Activated CD8-positive, alpha-beta T cell treated with anti-CD3 and anti-CD28 coated beads for 36 hours (primary cell): ENCODE data around the gene LIPG. TPM values are rescaled to one million over a fixed set of nuclear protein-coding genes. Genes with fewer than 3 reads are reported as not detected.

ENCODE experiments used
- ATAC-seq: fragments of 200-7000 bp; cut with Tn5 transposase; one replicate; pipeline ENCODE4 v1.10.0; 2021; ENCODE audit warnings: mild to moderate bottlenecking, moderate library complexity
- CTCF ChIA-PET: fragments of 350-600 bp; sonication (Branson Sonifier 250); formaldehyde crosslinking; loops from one replicate; lab custom pipeline; 2021; ENCODE audit warnings: antibody characterized with exemption; lab: Charles Lee
- POLR2A ChIA-PET: fragments of 350-600 bp; sonication (Branson Sonifier 250); formaldehyde crosslinking; loops from one replicate; lab custom pipeline; 2021; ENCODE audit warnings: antibody characterized with exemption; lab: Charles Lee
- DNase-seq: peaks from one replicate; pipeline ENCODE4 v3.0.0-alpha.2; 2020
- H3K27ac Mint-ChIP-seq: one replicate; pipeline ENCODE4 v1.8.0; 2021; ENCODE audit warnings: mild to moderate bottlenecking, mixed read lengths
- H3K27me3 Mint-ChIP-seq: one replicate; pipeline ENCODE4 v1.8.0; 2021; ENCODE audit warnings: mixed read lengths
- H3K36me3 Mint-ChIP-seq: one replicate; pipeline ENCODE4 v1.8.0; 2021; ENCODE audit warnings: low read depth, mixed read lengths
- H3K4me1 Mint-ChIP-seq: one replicate; pipeline ENCODE4 v1.8.0; 2021; ENCODE audit warnings: low read depth, mixed read lengths
- H3K4me3 Mint-ChIP-seq: one replicate; pipeline ENCODE4 v1.8.0; 2021; ENCODE audit warnings: mild to moderate bottlenecking, moderate library complexity, mixed read lengths
- H3K9me3 Mint-ChIP-seq: one replicate; pipeline ENCODE4 v1.8.0; 2021; ENCODE audit warnings: mixed read lengths
- CTCF ChIP-seq: fragments of 200-600 bp; IDR thresholded peaks from one replicate; pipeline ENCODE4 v1.8.0; 2022; ENCODE audit warnings: antibody characterized with exemption, mild to moderate bottlenecking
- intact Hi-C: fragments of 100-400 bp; cut with micrococcal nuclease; formaldehyde crosslinking; loops from one replicate; pipeline ENCODE4 v1.10.0; 2022
- total RNA-seq, 2 experiments: library from RNA; stranded (reverse); gene quantifications; one replicate each; pipeline ENCODE4 v1.2.3, GENCODE V29; 2021

Gene LIPG
- total RNA-seq, 2 experiments from 2014 or later, result 0.18 to 0.27 TPM

- peaks cover 5% of the 10 kb centered on the region for H3K27me3 Mint-ChIP-seq
- CTCF ChIA-PET, result interaction anchor here (0.8 to 0.9 kb wide), 3 partner anchors 21 to 39 kb away, joined by 3 read pairs; no protein-coding TSS in a partner anchor
- no peak overlapping the region for H3K27ac Mint-ChIP-seq
- H3K4me3 Mint-ChIP-seq, result no peak overlapping the region
- no peaks in the 10 kb centered on the region for H3K4me1 Mint-ChIP-seq
- POLR2A ChIA-PET, result no interaction called here
- DNase-seq, result no peak
- intact Hi-C loops, result no loop called here
- TF ChIP-seq CTCF, result no peak
- no peaks in the 10 kb centered on the region for H3K36me3 Mint-ChIP-seq
- no peak for ATAC-seq
- H3K9me3 Mint-ChIP-seq, result peaks cover 6% of the 10 kb centered on the region
Observed at GRCh38 chr18:49531678-49532153, 30.1 kb upstream of the LIPG start.

- ATAC-seq, result no peak
- intact Hi-C loops, result no loop called here
- Mint-ChIP-seq H3K4me1 (no peaks in the 10 kb centered on the region), H3K4me3 (no peak overlapping the region), H3K27me3 (peaks cover 1% of the 10 kb centered on the region), H3K27ac (no peak overlapping the region), H3K36me3 (no peaks in the 10 kb centered on the region), H3K9me3 (peaks cover 6% of the 10 kb centered on the region)
- POLR2A ChIA-PET, result no interaction called here
- no peak for DNase-seq
- TF ChIP-seq CTCF, result no peak
- CTCF ChIA-PET, result interaction anchor here (0.8 kb wide), 1 partner anchor 11 kb away, joined by 3 read pairs; no protein-coding TSS in a partner anchor
Observed at GRCh38 chr18:49534846-49535601, 26.8 kb upstream of the LIPG start.

DNA sequence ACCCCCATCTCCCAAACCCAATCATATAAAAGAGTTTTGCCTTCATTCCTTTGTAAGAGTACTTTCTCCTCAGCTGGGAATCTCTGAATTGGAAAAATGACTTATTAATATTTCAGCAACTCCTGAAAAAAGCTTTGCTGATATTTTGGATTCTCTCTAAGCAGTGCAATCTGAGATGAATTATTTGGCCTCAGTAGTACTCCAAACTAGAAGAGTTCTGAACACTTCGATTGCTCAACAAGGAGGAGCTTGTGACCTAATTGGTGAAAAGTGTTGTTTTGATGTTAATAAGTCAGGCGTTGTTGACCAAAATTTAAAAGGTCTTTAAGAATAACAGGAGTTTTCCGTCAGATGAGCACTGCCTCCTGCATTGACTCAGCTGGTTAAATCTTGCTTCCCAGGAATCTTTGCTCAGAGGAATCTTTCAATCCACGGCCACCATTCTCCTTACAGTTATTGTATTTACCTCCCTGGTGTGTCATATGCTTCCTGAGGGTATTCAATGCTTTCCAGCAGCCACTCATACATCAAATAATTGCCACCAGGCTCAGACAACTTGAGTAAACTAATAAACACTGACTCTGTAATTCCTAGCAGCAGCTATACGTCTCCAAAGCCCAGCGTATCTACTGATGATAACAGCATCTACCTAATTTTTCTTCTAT, 24.5 kb upstream of the LIPG start:
- peaks cover 6% of the 10 kb centered on the region for H3K9me3 Mint-ChIP-seq
- no peak for TF ChIP-seq CTCF
- no peaks in the 10 kb centered on the region for H3K27me3 Mint-ChIP-seq
- H3K36me3 Mint-ChIP-seq, result no peaks in the 10 kb centered on the region
- H3K27ac Mint-ChIP-seq, result no peak overlapping the region
- POLR2A ChIA-PET, result no interaction called here
- no peak overlapping the region for H3K4me3 Mint-ChIP-seq
- CTCF ChIA-PET, result interaction anchor here (0.9 kb wide), 1 partner anchor 27 kb away, joined by 4 read pairs; no protein-coding TSS in a partner anchor
- DNase-seq (no peak), ATAC-seq (no peak)
- H3K4me1 Mint-ChIP-seq, result no peaks in the 10 kb centered on the region
- intact Hi-C loops, result no loop called here

DNA sequence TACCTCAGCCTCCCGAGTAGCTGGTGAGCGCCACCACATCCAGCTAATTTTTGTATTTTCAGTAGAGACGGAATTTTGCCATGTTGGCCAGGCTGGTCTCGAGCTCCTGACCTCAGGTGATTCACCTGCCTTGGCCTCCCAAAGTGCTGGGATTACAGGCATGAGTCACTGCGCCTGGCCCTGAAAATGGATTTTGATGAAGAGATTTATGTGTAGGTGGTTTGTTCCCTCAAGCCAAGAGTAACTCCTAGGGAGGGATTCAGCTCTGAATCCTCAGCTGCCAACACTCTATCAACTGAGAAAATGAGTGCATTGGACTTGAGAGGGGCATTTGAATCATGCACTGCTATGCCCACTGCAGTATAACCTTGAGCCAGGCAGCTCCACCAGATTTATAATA, 17.5 kb upstream of the LIPG start:
- Mint-ChIP-seq H3K36me3 (no peaks in the 10 kb centered on the region), H3K9me3 (no peaks in the 10 kb centered on the region), H3K4me1 (no peaks in the 10 kb centered on the region), H3K27ac (no peak overlapping the region), H3K27me3 (peaks cover 3% of the 10 kb centered on the region), H3K4me3 (no peak overlapping the region)
- POLR2A ChIA-PET, result no interaction called here
- CTCF ChIA-PET, result interaction anchor here (0.9 kb wide), 1 partner anchor 1069 kb away, joined by 3 read pairs; no protein-coding TSS in a partner anchor
- no peak for DNase-seq
- no peak for TF ChIP-seq CTCF
- intact Hi-C loops, result no loop called here
- no peak for ATAC-seq

GRCh38 chr18:49546278-49546677, 15.6 kb upstream of the LIPG start:
- H3K4me1 Mint-ChIP-seq, result no peaks in the 10 kb centered on the region
- no peaks in the 10 kb centered on the region for H3K36me3 Mint-ChIP-seq
- no peak overlapping the region for H3K4me3 Mint-ChIP-seq
- H3K27ac Mint-ChIP-seq, result no peak overlapping the region
- CTCF ChIA-PET, result interaction anchor here (1.0 to 1.4 kb wide), 2 partner anchors 36 to 313 kb away, joined by 3 read pairs; no protein-coding TSS in a partner anchor
- no peaks in the 10 kb centered on the region for H3K9me3 Mint-ChIP-seq
- peaks cover 8% of the 10 kb centered on the region for H3K27me3 Mint-ChIP-seq
- DNase-seq (no peak), ATAC-seq (no peak)
- POLR2A ChIA-PET, result no interaction called here
- intact Hi-C loops, result no loop called here
- TF ChIP-seq CTCF, result no peak
